GM18520 (cell line): ENCODE measurements around the gene LCAT.
"Not testable (repeated sequence)": the region's sequence is repeated elsewhere in the genome, so short reads cannot be mapped to it uniquely, and the experiment has no call there.

ENCODE experiments used
- ATAC-seq: cut with Tn5 transposase; IDR thresholded peaks from one replicate; pipeline ENCODE4 v1.9.1; 2021; ENCODE audit not compliant: unreplicated experiment

The LCAT gene

GRCh38 chr16:67933805-67934204 is 10.1 kb downstream of the LCAT start:
- no peak for ATAC-seq

GRCh38 chr16:67932462-67932840 is 11.5 kb downstream of the LCAT start:
- no peak for ATAC-seq

- ATAC-seq, result no peak
Measured at GRCh38 chr16:67931712-67932461, 12.0 kb downstream of the LCAT start, which contains the start of gene CTRL. TSS of gene CTRL (minus strand) at chr16:67931862. CDS start at chr16:67931852, 10 bp downstream.

GRCh38 chr16:67930678-67931211 is 13.2 kb downstream of the LCAT start:
- no peak for ATAC-seq

GRCh38 chr16:67930191-67930590 is 13.7 kb downstream of the LCAT start:
- no peak for ATAC-seq

GRCh38 chr16:67928561-67929364 is 15.2 kb downstream of the LCAT start:
- no peak for ATAC-seq

- no peak for ATAC-seq
Measured at GRCh38 chr16:67928147-67928546, 15.8 kb downstream of the LCAT start.

- ATAC-seq, result no peak
Measured at GRCh38 chr16:67927131-67927941, 16.6 kb downstream of the LCAT start.

GRCh38 chr16:67926181-67926750 is 17.7 kb downstream of the LCAT start:
- no peak for ATAC-seq

- ATAC-seq, result no peak
Measured at GRCh38 chr16:67924140-67924906, 19.6 kb downstream of the LCAT start.

- no peak for ATAC-seq
Measured at GRCh38 chr16:67923414-67924116, 20.4 kb downstream of the LCAT start.

GRCh38 chr16:67922740-67923139 is 21.2 kb downstream of the LCAT start:
- no peak for ATAC-seq

- ATAC-seq, result no peak
Measured at GRCh38 chr16:67922221-67922620, 21.7 kb downstream of the LCAT start.

GRCh38 chr16:67919622-67920221 is 24.2 kb downstream of the LCAT start:
- ATAC-seq, result no peak

- ATAC-seq, result no peak
Measured at GRCh38 chr16:67917852-67918236, 26.1 kb downstream of the LCAT start.

- no peak for ATAC-seq
Measured at GRCh38 chr16:67917140-67917851, 26.6 kb downstream of the LCAT start.

GRCh38 chr16:67915831-67916723 is 27.8 kb downstream of the LCAT start:
- ATAC-seq, result no peak

GRCh38 chr16:67915496-67915769 is 28.5 kb downstream of the LCAT start:
- ATAC-seq, result not testable (repeated sequence)
